Ovary (tissue), 9 donors: Measurements from ENCODE around the gene TACR1. TPM values are rescaled to one million over a fixed set of nuclear protein-coding genes. Genes with fewer than 3 reads are reported as not detected.

ENCODE experiments used
- DNase-seq, 5 donors: peaks; one replicate each; pipeline ENCODE4 v3.0.0-alpha.2; 2019 to 2020
- H3K27ac ChIP-seq, 2 donors: fragments of 200-600 bp; one replicate each; pipeline versions ENCODE4 v1.5.1 to v1.8.0; 2019 to 2022
- H3K27me3 ChIP-seq: fragments of 200-600 bp; one replicate; pipeline ENCODE4 v1.8.0; 2022
- H3K36me3 ChIP-seq: fragments of 200-600 bp; sonication (generic); one replicate; pipeline ENCODE4 v1.5.1; 2019
- H3K4me1 ChIP-seq: one replicate; pipeline ENCODE4 v1.8.1; 2013; ENCODE audit warnings: mild to moderate bottlenecking, moderate library complexity; ENCODE audit not compliant: insufficient read depth
- H3K4me3 ChIP-seq: fragments of 200-600 bp; sonication (generic); one replicate; pipeline ENCODE4 v1.5.1; 2017
- H3K9me3 ChIP-seq, 2 donors: fragments of 200-600 bp in 1 of 2; sonication (generic) in 1 of 2; one replicate each; pipeline versions ENCODE4 v1.5.1 to v1.8.1; 2013 to 2019; ENCODE audit warnings: mild to moderate bottlenecking in 1 of 2, moderate library complexity in 1 of 2
- EP300 ChIP-seq: sonication (generic); formaldehyde crosslinking; IDR thresholded peaks from one replicate; pipeline ENCODE4 v1.6.1; 2017; ENCODE audit warnings: antibody characterized with exemption
- POLR2A ChIP-seq: fragments of 450-650 bp; IDR thresholded peaks from one replicate; pipeline ENCODE4 v1.6.1; 2017; ENCODE audit warnings: antibody characterized with exemption, mild to moderate bottlenecking, moderate library complexity
- whole genome bisulfite sequencing, 3 donors: extraction: QIAGEN DNeasy Blood & Tissue Kit in 1 of 3; methylation state at CpG; one replicate each; pipeline versions ENCODE4 v1.1.5 to v1.1.7; 2013 to 2017; 5-methylcytosine and 5-hydroxymethylcytosine counted together
- intact Hi-C, 4 donors: fragments of 100-400 bp; cut with DNase I; formaldehyde crosslinking; loops; one replicate each; pipeline versions ENCODE4 v1.11.0 to v1.15.1; 2022 to 2023
- polyA plus RNA-seq, 2 donors: library from polyadenylated mRNA; stranded (reverse); fragments of 200-250 nt in 1 of 2; fragments of 350-450 nt in 1 of 2; fragmentation: Illumina TruSeq in 1 of 2; extraction: RNeasy Lipid Tissue Mini Kit (QIAGEN cat#74804) in 1 of 2; gene quantifications; one replicate each; pipeline ENCODE4 v1.2.3, GENCODE V29; 2013 to 2014
- total RNA-seq, 7 donors: library from RNA; depleted of rRNA in 2 of 7; stranded (reverse); fragments of >200 nt in 2 of 7; fragmentation: NEBNext Ultra II Directional in 3 of 7; extraction: Animal tissue kit (Norgen Biotek cat#: 25700) in 3 of 7; gene quantifications; one replicate each; pipeline versions ENCODE4 v1.1.0 to v1.2.4, GENCODE V29; 2016 to 2023
- TF ChIP-seq, protein P1 (sequence below), 3 donors: fragments of 450-650 bp in 2 of 3; fragments of 200-600 bp in 1 of 3; IDR thresholded peaks; one replicate each; pipeline versions ENCODE4 v1.5.1 to v1.8.0; 2016 to 2022; ENCODE audit warnings: antibody characterized with exemption in 3 of 3, mild to moderate bottlenecking in 1 of 3
- donor health status: DM: no; HTN: no; CAD: no; lungs with moderate emphysema.
- donor health status: DM: no; HTN: no; CAD: no.
- donor health status: Bipolar disorder and iron deficiency.
- donor health status: DM: yes; HTN: yes; CAD: no.
- donor health status: DM: no; HTN: no; CAD: no.
- donor health status: DM: yes; HTN: yes; CAD: no.

The TACR1 gene
- total and polyA plus RNA-seq, 9 donors, result 0.43 to 4.4 (median 1.3) TPM

DNA sequence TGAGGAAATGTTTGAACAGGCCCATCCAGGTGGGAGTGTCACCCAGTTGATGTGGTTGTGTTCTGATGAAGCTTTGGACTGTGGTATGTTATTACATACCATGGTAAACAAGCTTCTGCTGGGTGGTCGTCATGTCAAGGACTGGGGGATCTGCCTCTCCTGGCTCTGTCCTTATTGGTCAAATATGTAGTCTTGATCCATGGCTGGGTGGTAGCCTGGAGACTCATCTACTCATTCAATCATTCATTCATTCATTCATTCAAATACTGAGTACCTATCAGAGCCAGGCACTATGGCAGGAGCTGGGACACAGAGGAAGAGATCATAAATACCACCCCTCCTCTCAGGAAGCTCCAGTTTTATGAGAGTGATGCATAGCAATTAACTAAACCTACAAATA, 60.8 kb downstream of the TACR1 start:
- 85 to 90% (median 86%) methylated on average over 1 of the region's 1 CpG for WGBS, 3 donors
- H3K4me1 ChIP-seq, result no peaks in the 10 kb centered on the region
- DNase-seq, result no peak
- H3K9me3 ChIP-seq, result no peaks in the 10 kb centered on the region
- no peaks in the 10 kb centered on the region for H3K36me3 ChIP-seq
- H3K27ac ChIP-seq, result no peak overlapping the region
- no peaks in the 10 kb centered on the region for H3K27me3 ChIP-seq
- TF ChIP-seq EP300 (no peak), POLR2A (no peak)
- TF ChIP-seq, protein P1, sequence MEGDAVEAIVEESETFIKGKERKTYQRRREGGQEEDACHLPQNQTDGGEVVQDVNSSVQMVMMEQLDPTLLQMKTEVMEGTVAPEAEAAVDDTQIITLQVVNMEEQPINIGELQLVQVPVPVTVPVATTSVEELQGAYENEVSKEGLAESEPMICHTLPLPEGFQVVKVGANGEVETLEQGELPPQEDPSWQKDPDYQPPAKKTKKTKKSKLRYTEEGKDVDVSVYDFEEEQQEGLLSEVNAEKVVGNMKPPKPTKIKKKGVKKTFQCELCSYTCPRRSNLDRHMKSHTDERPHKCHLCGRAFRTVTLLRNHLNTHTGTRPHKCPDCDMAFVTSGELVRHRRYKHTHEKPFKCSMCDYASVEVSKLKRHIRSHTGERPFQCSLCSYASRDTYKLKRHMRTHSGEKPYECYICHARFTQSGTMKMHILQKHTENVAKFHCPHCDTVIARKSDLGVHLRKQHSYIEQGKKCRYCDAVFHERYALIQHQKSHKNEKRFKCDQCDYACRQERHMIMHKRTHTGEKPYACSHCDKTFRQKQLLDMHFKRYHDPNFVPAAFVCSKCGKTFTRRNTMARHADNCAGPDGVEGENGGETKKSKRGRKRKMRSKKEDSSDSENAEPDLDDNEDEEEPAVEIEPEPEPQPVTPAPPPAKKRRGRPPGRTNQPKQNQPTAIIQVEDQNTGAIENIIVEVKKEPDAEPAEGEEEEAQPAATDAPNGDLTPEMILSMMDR (IDR thresholded peaks at IDR 0.05), result no peak
- intact Hi-C loops, result no loop called here
- no peak overlapping the region for H3K4me3 ChIP-seq

DNA sequence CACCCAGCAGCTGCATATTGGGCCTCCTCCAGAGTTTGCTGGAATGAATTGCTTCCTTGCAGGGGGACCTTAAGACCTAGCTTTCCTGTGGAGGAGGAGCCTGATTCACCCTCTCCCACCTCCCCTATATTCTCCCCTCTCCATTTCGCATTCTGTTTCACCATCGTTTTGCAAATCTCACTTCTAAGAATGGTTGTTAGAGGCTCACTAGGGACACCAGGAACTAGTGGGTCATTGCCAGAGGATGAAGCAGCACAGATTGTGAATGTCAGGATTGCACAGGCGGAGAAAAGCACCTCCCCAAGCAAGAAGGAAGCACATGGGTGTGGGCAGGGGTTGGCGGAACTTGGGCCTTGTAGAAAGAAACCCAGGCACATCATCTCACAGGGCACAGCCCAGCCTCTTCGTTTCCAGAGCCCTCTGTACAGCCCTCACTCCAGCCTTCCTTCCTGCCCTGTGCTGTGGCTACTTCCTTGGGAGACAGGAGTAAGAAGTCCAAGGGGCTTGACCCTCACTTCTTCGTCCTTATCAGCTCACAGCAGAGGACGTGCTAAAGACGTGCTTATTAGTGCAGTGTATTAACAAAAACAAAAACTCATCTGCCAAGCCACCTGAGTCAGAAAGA, 63.4 kb downstream of the TACR1 start:
- Histone ChIP-seq H3K4me1 (no peaks in the 10 kb centered on the region), H3K36me3 (no peaks in the 10 kb centered on the region), H3K27me3 (no peaks in the 10 kb centered on the region), H3K27ac (no peak overlapping the region), H3K4me3 (no peak overlapping the region), H3K9me3 (no peaks in the 10 kb centered on the region)
- 35 to 52% (median 40%) methylated on average over 8 of the region's 8 CpGs for WGBS, 3 donors
- DNase-seq, result no peak
- intact Hi-C loops, result no loop called here
- TF ChIP-seq POLR2A (no peak), EP300 (no peak)
- TF ChIP-seq, protein P1 (IDR thresholded peaks at IDR 0.05), result no peak

DNA sequence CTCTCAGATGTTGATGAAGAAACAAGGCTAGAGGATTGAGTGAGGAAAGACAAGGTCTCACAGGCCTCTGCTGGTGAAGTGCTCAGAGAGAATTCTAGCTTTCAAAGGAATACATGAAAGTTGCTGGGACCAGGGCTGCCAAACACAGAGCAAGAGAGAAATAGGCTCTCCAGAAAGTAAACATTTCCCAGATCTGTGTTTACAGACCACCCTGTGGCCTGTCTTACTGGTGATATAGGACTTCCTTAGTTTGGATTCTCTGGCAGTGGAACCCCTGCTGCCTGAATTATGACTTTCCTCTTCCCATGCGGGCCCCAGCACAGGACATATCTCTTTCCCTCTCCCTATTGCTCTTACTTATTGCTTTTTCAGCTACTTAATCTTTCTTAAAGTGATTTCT, 64.5 kb downstream of the TACR1 start:
- WGBS, 3 donors, result 39 to 74% (median 51%) methylated on average over 1 of the region's 1 CpG
- no peak for TF ChIP-seq EP300
- TF ChIP-seq, protein P1 (IDR thresholded peaks at IDR 0.05), result no peak
- TF ChIP-seq POLR2A, result no peak
- Histone ChIP-seq H3K9me3 (no peaks in the 10 kb centered on the region), H3K4me3 (no peak overlapping the region), H3K36me3 (no peaks in the 10 kb centered on the region), H3K27me3 (no peaks in the 10 kb centered on the region), H3K4me1 (no peaks in the 10 kb centered on the region), H3K27ac (no peak overlapping the region)
- intact Hi-C loops, result no loop called here
- no peak for DNase-seq

DNA sequence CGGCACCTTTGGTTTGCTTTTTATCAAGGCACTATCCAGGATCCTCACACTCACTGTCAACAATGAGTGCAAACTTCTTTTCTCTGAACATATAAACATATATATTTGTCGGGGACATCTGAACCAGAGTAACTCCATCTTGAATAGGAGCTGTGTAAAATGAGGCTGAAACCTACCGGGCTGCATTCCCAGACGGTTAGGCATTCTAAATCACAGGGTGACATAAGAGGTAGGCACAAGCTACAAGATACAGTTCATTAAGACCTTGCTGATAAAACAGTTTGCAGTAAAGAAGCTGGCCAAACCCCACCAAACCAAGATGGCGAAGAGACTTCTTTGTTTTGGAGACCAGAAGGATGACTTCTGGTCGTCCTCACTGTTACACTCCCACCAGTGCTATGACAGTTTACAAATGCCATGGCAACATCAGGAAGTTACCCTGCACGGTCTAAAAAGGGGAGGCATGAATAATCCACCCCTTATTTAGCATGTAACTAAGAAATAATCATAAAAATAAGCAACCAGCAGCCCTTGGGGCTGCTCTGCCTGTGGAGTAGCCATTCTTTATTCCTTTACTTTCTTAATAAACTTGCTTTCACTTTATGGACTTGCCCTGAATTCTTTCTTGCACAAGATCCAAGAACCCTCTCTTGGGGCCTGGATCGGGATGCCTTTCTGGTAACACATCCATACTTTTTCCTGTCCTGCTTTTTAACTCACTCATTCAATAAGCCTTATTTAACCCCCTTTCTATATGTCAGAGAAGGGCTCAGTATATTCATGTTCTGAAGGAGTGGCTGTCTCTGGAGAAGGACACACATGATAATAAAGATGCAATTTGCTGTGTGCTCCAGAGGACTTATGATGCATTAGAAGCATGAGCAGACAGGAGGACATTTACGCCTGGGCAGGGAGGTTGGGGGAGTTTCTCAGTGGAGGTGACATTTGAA, 65.4 kb downstream of the TACR1 start:
- no peak overlapping the region for H3K4me3 ChIP-seq
- no peaks in the 10 kb centered on the region for H3K27me3 ChIP-seq
- WGBS, 3 donors, result 70 to 78% (median 75%) methylated on average over 9 of the region's 9 CpGs
- no peak for TF ChIP-seq EP300
- TF ChIP-seq, protein P1 (IDR thresholded peaks at IDR 0.05), result no peak
- TF ChIP-seq POLR2A, result no peak
- no peaks in the 10 kb centered on the region for H3K4me1 ChIP-seq
- DNase-seq, result no peak
- H3K27ac ChIP-seq, result no peak overlapping the region
- H3K9me3 ChIP-seq, result no peaks in the 10 kb centered on the region
- H3K36me3 ChIP-seq, result no peaks in the 10 kb centered on the region
- intact Hi-C loops, result no loop called here
